ENCODE results near the gene ADAM33. TPM values are rescaled to one million over a fixed set of nuclear protein-coding genes. Genes with fewer than 3 reads are reported as not detected.

Gene ADAM33
- polyA plus RNA-seq, 4 donors: 0.22 to 10.9 (median 3.9) TPM

- peaks cover 0 to 2% (median 0%) of the 10 kb centered on the region in 3 donors for H3K36me3 ChIP-seq (ENCODE audit: control insufficient read depth in 3 of 3, insufficient read depth in 2 of 3, low read depth in 1 of 3, low read length in 3 of 3)
- H3K4me1 ChIP-seq (ENCODE audit: control insufficient read depth in 3 of 3, insufficient read depth in 2 of 3, low read depth in 1 of 3, low read length in 2 of 3): peaks cover 0 to 2% (median 0%) of the 10 kb centered on the region in 3 donors
- peaks cover 0 to 80% (median 10%) of the 10 kb centered on the region in 3 donors for H3K27me3 ChIP-seq (ENCODE audit: control insufficient read depth in 3 of 3, insufficient read depth in 3 of 3, low read length in 3 of 3)
- no peak overlapping the region for H3K4me3 ChIP-seq (ENCODE audit: low read depth in 1 of 3, low read length in 3 of 3)
- 76 to 82% (median 78%) methylated on average over 14 of the region's 14 CpGs for WGBS, 3 donors
- DNase-seq (no peak), FAIRE-seq (no peak)
- H3K9me3 ChIP-seq (ENCODE audit: control insufficient read depth in 2 of 2, insufficient read depth in 1 of 2, low read depth in 1 of 2, low read length in 1 of 2): no peaks in the 10 kb centered on the region
- H3K27ac ChIP-seq (ENCODE audit: low read depth in 1 of 3, low read length in 2 of 3): peak overlapping the region in 1 of 3 donors; percentile 45
These were observed 2.7 kb downstream of the ADAM33 start for GRCh38 chr20:3678856-3679720.

GRCh38 chr20:3678198-3678597 is 3.6 kb downstream of the ADAM33 start:
- WGBS, 3 donors: 52 to 81% (median 69%) methylated on average over 2 of the region's 2 CpGs
- no peak for FAIRE-seq
- peaks cover 0 to 2% (median 0%) of the 10 kb centered on the region in 3 donors for H3K36me3 ChIP-seq (ENCODE audit: control insufficient read depth in 3 of 3, insufficient read depth in 2 of 3, low read depth in 1 of 3, low read length in 3 of 3)
- no peak for DNase-seq
- peak overlapping the region in 1 of 3 donors; percentile 29 for H3K27ac ChIP-seq (ENCODE audit: low read depth in 1 of 3, low read length in 2 of 3)
- H3K4me1 ChIP-seq (ENCODE audit: control insufficient read depth in 3 of 3, insufficient read depth in 2 of 3, low read depth in 1 of 3, low read length in 2 of 3): peaks cover 0 to 2% (median 0%) of the 10 kb centered on the region in 3 donors
- peaks cover 0 to 80% (median 12%) of the 10 kb centered on the region in 3 donors for H3K27me3 ChIP-seq (ENCODE audit: control insufficient read depth in 3 of 3, insufficient read depth in 3 of 3, low read length in 3 of 3)
- no peaks in the 10 kb centered on the region for H3K9me3 ChIP-seq (ENCODE audit: control insufficient read depth in 2 of 2, insufficient read depth in 1 of 2, low read depth in 1 of 2, low read length in 1 of 2)
- H3K4me3 ChIP-seq (ENCODE audit: low read depth in 1 of 3, low read length in 3 of 3): no peak overlapping the region

- Histone ChIP-seq H3K4me3 (ENCODE audit: low read depth in 1 of 3, low read length in 3 of 3) (no peak overlapping the region), H3K36me3 (ENCODE audit: control insufficient read depth in 3 of 3, insufficient read depth in 2 of 3, low read depth in 1 of 3, low read length in 3 of 3) (peaks cover 0 to 2% (median 0%) of the 10 kb centered on the region in 3 donors), H3K27ac (ENCODE audit: low read depth in 1 of 3, low read length in 2 of 3) (peak overlapping the region in 1 of 3 donors; percentile 29), H3K9me3 (ENCODE audit: control insufficient read depth in 2 of 2, insufficient read depth in 1 of 2, low read depth in 1 of 2, low read length in 1 of 2) (no peaks in the 10 kb centered on the region), H3K4me1 (ENCODE audit: control insufficient read depth in 3 of 3, insufficient read depth in 2 of 3, low read depth in 1 of 3, low read length in 2 of 3) (peaks cover 0 to 2% (median 0%) of the 10 kb centered on the region in 3 donors), H3K27me3 (ENCODE audit: control insufficient read depth in 3 of 3, insufficient read depth in 3 of 3, low read length in 3 of 3) (peaks cover 3 to 84% (median 12%) of the 10 kb centered on the region in 3 donors)
- WGBS, 3 donors: 53 to 69% (median 57%) methylated on average over 8 of the region's 8 CpGs
- no peak for FAIRE-seq
- DNase-seq: no peak
These were observed 4.1 kb downstream of the ADAM33 start for GRCh38 chr20:3677733-3678132.

GRCh38 chr20:3674995-3675900 is 6.6 kb downstream of the ADAM33 start:
- Histone ChIP-seq H3K27me3 (ENCODE audit: control insufficient read depth in 3 of 3, insufficient read depth in 3 of 3, low read length in 3 of 3) (peaks cover 9 to 84% (median 12%) of the 10 kb centered on the region in 3 donors), H3K4me1 (ENCODE audit: control insufficient read depth in 3 of 3, insufficient read depth in 2 of 3, low read depth in 1 of 3, low read length in 2 of 3) (peaks cover 0 to 2% (median 0%) of the 10 kb centered on the region in 3 donors), H3K27ac (ENCODE audit: low read depth in 1 of 3, low read length in 2 of 3) (no peak overlapping the region), H3K4me3 (ENCODE audit: low read depth in 1 of 3, low read length in 3 of 3) (no peak overlapping the region), H3K36me3 (ENCODE audit: control insufficient read depth in 3 of 3, insufficient read depth in 2 of 3, low read depth in 1 of 3, low read length in 3 of 3) (peaks cover 0 to 2% (median 0%) of the 10 kb centered on the region in 3 donors), H3K9me3 (ENCODE audit: control insufficient read depth in 2 of 2, insufficient read depth in 1 of 2, low read depth in 1 of 2, low read length in 1 of 2) (no peaks in the 10 kb centered on the region)
- FAIRE-seq (no peak), DNase-seq (no peak)
- 27 to 60% (median 37%) methylated on average over 13 of the region's 13 CpGs for WGBS, 3 donors

- H3K9me3 ChIP-seq (ENCODE audit: control insufficient read depth in 2 of 2, insufficient read depth in 1 of 2, low read depth in 1 of 2, low read length in 1 of 2): no peaks in the 10 kb centered on the region
- H3K36me3 ChIP-seq (ENCODE audit: control insufficient read depth in 3 of 3, insufficient read depth in 2 of 3, low read depth in 1 of 3, low read length in 3 of 3): peaks cover 0 to 2% (median 0%) of the 10 kb centered on the region in 3 donors
- DNase-seq: no peak
- no peak overlapping the region for H3K4me3 ChIP-seq (ENCODE audit: low read depth in 1 of 3, low read length in 3 of 3)
- H3K27ac ChIP-seq (ENCODE audit: low read depth in 1 of 3, low read length in 2 of 3): no peak overlapping the region
- peaks cover 0 to 2% (median 0%) of the 10 kb centered on the region in 3 donors for H3K4me1 ChIP-seq (ENCODE audit: control insufficient read depth in 3 of 3, insufficient read depth in 2 of 3, low read depth in 1 of 3, low read length in 2 of 3)
- H3K27me3 ChIP-seq (ENCODE audit: control insufficient read depth in 3 of 3, insufficient read depth in 3 of 3, low read length in 3 of 3): peaks cover 9 to 82% (median 12%) of the 10 kb centered on the region in 3 donors
- 46 to 68% (median 52%) methylated on average over 10 of the region's 10 CpGs for WGBS, 3 donors
- FAIRE-seq: no peak
These were observed 7.4 kb downstream of the ADAM33 start for GRCh38 chr20:3674447-3674846.

GRCh38 chr20:3673221-3674070 is 8.4 kb downstream of the ADAM33 start:
- no peaks in the 10 kb centered on the region for H3K9me3 ChIP-seq (ENCODE audit: control insufficient read depth in 2 of 2, insufficient read depth in 1 of 2, low read depth in 1 of 2, low read length in 1 of 2)
- FAIRE-seq (no peak), DNase-seq (no peak)
- no peak overlapping the region for H3K27ac ChIP-seq (ENCODE audit: low read depth in 1 of 3, low read length in 2 of 3)
- peaks cover 0 to 2% (median 0%) of the 10 kb centered on the region in 3 donors for H3K36me3 ChIP-seq (ENCODE audit: control insufficient read depth in 3 of 3, insufficient read depth in 2 of 3, low read depth in 1 of 3, low read length in 3 of 3)
- peaks cover 9 to 74% (median 12%) of the 10 kb centered on the region in 3 donors for H3K27me3 ChIP-seq (ENCODE audit: control insufficient read depth in 3 of 3, insufficient read depth in 3 of 3, low read length in 3 of 3)
- peaks cover 0 to 2% (median 0%) of the 10 kb centered on the region in 3 donors for H3K4me1 ChIP-seq (ENCODE audit: control insufficient read depth in 3 of 3, insufficient read depth in 2 of 3, low read depth in 1 of 3, low read length in 2 of 3)
- 33 to 56% (median 38%) methylated on average over 68 to 90 of the region's 90 CpGs for WGBS, 3 donors
- no peak overlapping the region for H3K4me3 ChIP-seq (ENCODE audit: low read depth in 1 of 3, low read length in 3 of 3)

GRCh38 chr20:3672547-3673171 is 9.2 kb downstream of the ADAM33 start:
- no peak for FAIRE-seq
- H3K4me3 ChIP-seq (ENCODE audit: low read depth in 1 of 3, low read length in 3 of 3): no peak overlapping the region
- H3K9me3 ChIP-seq (ENCODE audit: control insufficient read depth in 2 of 2, insufficient read depth in 1 of 2, low read depth in 1 of 2, low read length in 1 of 2): no peaks in the 10 kb centered on the region
- H3K27me3 ChIP-seq (ENCODE audit: control insufficient read depth in 3 of 3, insufficient read depth in 3 of 3, low read length in 3 of 3): peaks cover 9 to 70% (median 12%) of the 10 kb centered on the region in 3 donors
- no peak overlapping the region for H3K27ac ChIP-seq (ENCODE audit: low read depth in 1 of 3, low read length in 2 of 3)
- peaks cover 0 to 2% (median 0%) of the 10 kb centered on the region in 3 donors for H3K36me3 ChIP-seq (ENCODE audit: control insufficient read depth in 3 of 3, insufficient read depth in 2 of 3, low read depth in 1 of 3, low read length in 3 of 3)
- 7 to 30% (median 10%) methylated on average over 45 to 58 of the region's 58 CpGs for WGBS, 3 donors
- no peak for DNase-seq
- H3K4me1 ChIP-seq (ENCODE audit: control insufficient read depth in 3 of 3, insufficient read depth in 2 of 3, low read depth in 1 of 3, low read length in 2 of 3): peaks cover 0 to 2% (median 0%) of the 10 kb centered on the region in 3 donors

Data from small intestine (tissue), 7 donors.